Measurements from ENCODE around the gene ALDH4A1. TPM values are rescaled to one million over a fixed set of nuclear protein-coding genes. Genes with fewer than 3 reads are reported as not detected.

Gene ALDH4A1, protein sequence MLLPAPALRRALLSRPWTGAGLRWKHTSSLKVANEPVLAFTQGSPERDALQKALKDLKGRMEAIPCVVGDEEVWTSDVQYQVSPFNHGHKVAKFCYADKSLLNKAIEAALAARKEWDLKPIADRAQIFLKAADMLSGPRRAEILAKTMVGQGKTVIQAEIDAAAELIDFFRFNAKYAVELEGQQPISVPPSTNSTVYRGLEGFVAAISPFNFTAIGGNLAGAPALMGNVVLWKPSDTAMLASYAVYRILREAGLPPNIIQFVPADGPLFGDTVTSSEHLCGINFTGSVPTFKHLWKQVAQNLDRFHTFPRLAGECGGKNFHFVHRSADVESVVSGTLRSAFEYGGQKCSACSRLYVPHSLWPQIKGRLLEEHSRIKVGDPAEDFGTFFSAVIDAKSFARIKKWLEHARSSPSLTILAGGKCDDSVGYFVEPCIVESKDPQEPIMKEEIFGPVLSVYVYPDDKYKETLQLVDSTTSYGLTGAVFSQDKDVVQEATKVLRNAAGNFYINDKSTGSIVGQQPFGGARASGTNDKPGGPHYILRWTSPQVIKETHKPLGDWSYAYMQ
- total RNA-seq, result 1 to 10 TPM; 4.3 to 5.9 TPM

DNA sequence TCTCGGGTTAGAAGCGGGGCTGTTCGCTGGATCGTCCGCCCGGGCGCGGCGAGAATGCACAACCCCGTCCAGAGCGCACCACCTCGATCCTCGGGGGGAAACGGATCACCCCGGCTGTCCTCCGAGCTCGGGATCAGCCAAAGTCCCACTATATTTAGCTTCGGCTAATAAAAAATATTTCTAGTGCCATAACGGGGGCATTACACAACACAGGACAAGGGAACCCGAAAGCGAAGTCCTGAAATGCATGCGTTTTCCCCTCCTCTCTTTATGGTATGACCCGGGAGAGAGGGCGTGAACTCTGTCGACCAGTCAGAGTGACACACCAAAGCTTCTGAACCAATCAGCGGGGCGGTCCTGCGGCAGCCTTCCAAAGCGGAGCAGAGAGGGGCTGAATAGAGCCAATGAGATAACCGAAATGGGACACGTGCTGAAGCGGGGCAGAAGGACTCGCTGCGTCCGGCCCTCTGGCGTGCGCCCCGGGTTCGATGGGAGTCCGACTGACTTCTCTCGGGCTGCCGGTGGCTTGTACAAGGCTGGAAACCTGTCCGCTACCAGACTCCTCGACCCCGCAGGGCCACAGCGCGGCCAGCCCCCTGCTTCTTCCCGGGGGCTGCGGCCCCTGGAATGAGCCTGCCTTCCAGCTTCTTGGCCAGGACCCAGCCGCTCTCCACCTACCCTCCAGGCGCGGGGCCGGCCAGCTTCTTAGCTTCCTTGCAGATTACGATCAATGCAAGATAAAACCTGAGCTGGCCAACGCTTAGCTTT lies at the start of gene ALDH4A1:
Gene ALDH4A1, minus strand, starts transcription at position 33 of the 768 bp plus-strand sequence. Its CDS starts 32 bp downstream, at position 1.
- peak within 1 kb of the TSS; percentile 99 for H3K27ac Mint-ChIP-seq
- DNase-seq, result peak; percentile 98
- POLR2A ChIA-PET, result interaction anchor here (0.7 to 1.0 kb wide), 2 partner anchors 14 to 172 kb away, joined by 3 to 4 read pairs; no protein-coding TSS in a partner anchor
- peaks cover 38% of the 10 kb centered on the region for H3K4me1 Mint-ChIP-seq
- no peaks in the 10 kb centered on the region for H3K36me3 Mint-ChIP-seq (ENCODE audit: low read depth)
- H3K27me3 Mint-ChIP-seq, result no peaks in the 10 kb centered on the region
- CTCF ChIA-PET, result interaction anchor here (0.8 to 1.2 kb wide), 7 partner anchors 11 to 211 kb away, joined by 4 to 7 read pairs (median 4); no protein-coding TSS in a partner anchor
- H3K4me3 Mint-ChIP-seq, result peak within 1 kb of the TSS; percentile 92
- H3K9me3 Mint-ChIP-seq, result no peaks in the 10 kb centered on the region

DNA sequence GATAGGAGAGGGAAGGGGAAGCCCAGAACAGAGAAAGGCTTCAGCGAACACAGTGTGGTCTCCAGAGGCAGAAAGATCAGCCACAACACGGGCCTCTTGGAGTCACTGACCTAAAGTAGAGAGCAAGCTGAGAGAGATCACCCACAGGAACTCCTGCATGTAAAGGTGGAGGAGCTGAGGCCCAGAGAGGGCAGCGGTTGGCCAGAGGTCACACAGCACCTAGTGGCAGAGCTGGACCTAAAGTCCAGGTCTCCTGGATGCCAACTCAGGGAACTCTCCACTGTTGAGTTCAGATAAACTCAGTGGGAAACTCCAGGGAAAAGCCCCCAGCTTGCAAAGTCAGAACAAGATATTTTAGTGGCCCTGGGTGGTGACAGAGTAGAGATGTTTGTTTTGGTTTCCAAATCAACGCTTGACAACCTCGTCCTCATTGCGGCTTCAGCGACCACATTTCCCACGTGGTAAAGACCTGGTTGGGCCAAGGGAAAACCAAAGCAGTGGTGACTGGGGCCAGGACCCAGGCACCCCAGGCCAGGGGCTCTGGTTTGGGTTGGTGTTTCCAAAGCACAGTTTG lies 49.5 kb upstream of the ALDH4A1 start:
- Mint-ChIP-seq H3K4me1 (peaks cover 87% of the 10 kb centered on the region), H3K4me3 (peak overlapping the region; percentile 75)

DNA sequence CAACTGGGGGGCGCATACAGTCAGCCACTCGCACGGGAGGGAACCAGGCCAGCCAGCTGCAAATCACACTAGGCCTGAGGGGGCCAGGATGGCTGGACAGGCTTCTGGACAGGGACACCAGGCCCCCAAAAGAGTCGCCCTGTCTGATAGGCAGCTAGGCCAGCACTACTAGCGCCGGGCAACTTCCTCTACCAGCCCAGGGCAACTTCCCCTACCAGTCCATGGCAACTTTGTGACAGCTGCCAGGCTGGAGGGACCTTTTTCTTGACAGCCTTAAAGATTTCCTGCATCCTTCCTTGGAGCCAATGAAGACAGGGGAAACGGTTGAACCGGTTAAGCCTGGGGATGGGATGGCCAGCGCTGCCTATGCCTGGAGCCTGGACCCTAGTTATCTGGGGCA lies 49.1 kb upstream of the ALDH4A1 start:
- Mint-ChIP-seq H3K4me3 (peak overlapping the region; percentile 75), H3K27ac (peak overlapping the region; percentile 96), H3K4me1 (peaks cover 89% of the 10 kb centered on the region), H3K27me3 (peaks cover 1% of the 10 kb centered on the region), H3K9me3 (no peaks in the 10 kb centered on the region), H3K36me3 (ENCODE audit: low read depth) (peaks cover 21% of the 10 kb centered on the region)
- DNase-seq, result peak; percentile 33
- ChIA-PET CTCF (interaction anchor here (0.8 to 2.9 kb wide), 9 partner anchors 14 to 215 kb away, joined by 3 to 8 read pairs (median 6); no protein-coding TSS in a partner anchor), POLR2A (interaction anchor here (0.7 to 1.5 kb wide), 3 partner anchors 25 to 1244 kb away, joined by 3 to 9 read pairs (median 7); no protein-coding TSS in a partner anchor)

More for the DNA sequence above, 49.5 kb upstream of the ALDH4A1 start:
- DNase-seq, result peak; percentile 92
- ChIA-PET POLR2A (interaction anchor here (1.5 kb wide), 1 partner anchor 25 kb away, joined by 9 read pairs; no protein-coding TSS in a partner anchor), CTCF (interaction anchor here (0.8 to 2.9 kb wide), 5 partner anchors 15 to 45 kb away, joined by 3 to 8 read pairs (median 6); no protein-coding TSS in a partner anchor)
- Mint-ChIP-seq H3K9me3 (no peaks in the 10 kb centered on the region), H3K36me3 (ENCODE audit: low read depth) (peaks cover 21% of the 10 kb centered on the region), H3K27ac (peak overlapping the region; percentile 96), H3K27me3 (peaks cover 1% of the 10 kb centered on the region)

DNA sequence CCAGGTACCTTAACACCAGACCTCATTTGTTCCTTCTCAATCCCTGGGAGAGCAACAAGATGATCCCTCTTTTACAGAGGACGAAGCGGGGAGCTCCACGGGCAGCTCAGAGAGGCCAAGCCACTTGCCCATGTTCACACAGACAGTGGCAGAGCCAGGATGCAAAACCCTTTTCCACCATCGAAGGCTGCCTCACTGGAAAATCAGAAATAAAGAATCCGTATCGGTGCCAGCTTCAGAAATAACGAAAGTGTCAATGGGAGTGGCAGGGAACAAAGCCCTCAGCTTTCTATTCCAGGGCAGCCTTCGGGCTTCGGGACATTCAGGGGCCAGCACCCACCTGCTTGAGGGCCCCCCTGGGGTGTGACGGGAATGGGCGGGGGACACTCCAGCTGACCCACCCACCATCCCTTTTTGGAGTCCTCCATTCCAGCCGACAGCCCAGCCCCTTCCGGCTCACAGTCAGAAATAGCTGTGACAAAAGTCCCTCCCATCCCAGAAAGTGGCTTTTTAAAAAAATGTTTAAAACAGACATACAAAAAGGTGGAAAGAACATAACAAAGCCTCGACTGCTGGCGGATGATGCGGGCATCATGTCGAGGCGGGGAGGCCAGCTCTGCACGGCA lies 48.2 kb upstream of the ALDH4A1 start:
- Mint-ChIP-seq H3K27me3 (peaks cover 1% of the 10 kb centered on the region), H3K9me3 (no peaks in the 10 kb centered on the region), H3K27ac (peak overlapping the region; percentile 96), H3K4me3 (peak overlapping the region; percentile 75), H3K4me1 (peaks cover 95% of the 10 kb centered on the region), H3K36me3 (ENCODE audit: low read depth) (peaks cover 21% of the 10 kb centered on the region)
- peak; percentile 50 for DNase-seq
- CTCF ChIA-PET, result interaction anchor here (0.9 to 2.9 kb wide), 8 partner anchors 13 to 216 kb away, joined by 3 to 8 read pairs (median 6); no protein-coding TSS in a partner anchor
- POLR2A ChIA-PET, result interaction anchor here (0.7 to 1.4 kb wide), 2 partner anchors 24 to 1245 kb away, joined by 3 to 7 read pairs; no protein-coding TSS in a partner anchor

DNA sequence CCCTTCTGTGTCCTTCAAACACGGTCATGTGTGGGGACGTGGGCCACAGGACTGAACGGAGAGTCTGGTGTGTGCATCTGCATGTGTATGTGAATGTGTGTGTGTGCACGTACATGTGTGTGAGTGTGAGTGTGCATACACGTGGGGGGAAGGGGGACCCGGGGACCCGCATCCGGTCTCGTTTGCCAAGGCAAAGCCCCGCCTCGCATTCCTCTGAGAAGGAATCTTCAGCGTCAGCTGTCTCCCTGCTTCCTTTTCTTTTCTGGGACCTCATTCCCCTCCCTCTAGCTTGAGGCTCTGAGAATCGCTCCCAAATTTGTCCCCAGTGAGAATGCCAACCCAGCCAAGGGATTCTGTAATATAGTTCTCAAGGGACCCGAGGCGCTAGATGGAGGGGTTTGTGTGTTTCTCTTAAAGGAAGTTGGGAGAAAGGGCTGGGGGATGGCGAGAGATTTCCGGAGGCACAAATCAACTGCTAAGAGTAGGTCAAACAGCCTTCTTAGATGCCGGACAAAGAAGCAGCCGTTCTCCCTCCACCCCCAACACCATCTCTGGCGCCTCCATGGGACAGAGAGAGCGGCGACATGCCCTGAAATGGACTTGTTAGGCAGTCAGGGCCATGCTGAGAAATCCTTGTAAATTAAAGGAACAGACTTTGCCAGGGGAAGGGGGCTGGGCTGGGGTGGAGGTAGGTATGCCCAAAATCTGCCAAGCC lies 47.5 kb upstream of the ALDH4A1 start:
- CTCF ChIA-PET, result interaction anchor here (0.9 to 2.9 kb wide), 7 partner anchors 12 to 125 kb away, joined by 3 to 8 read pairs (median 6); no protein-coding TSS in a partner anchor
- Mint-ChIP-seq H3K4me1 (peaks cover 96% of the 10 kb centered on the region), H3K27me3 (peaks cover 1% of the 10 kb centered on the region), H3K4me3 (peak overlapping the region; percentile 75), H3K9me3 (no peaks in the 10 kb centered on the region), H3K36me3 (ENCODE audit: low read depth) (peaks cover 18% of the 10 kb centered on the region), H3K27ac (peak overlapping the region; percentile 96)
- DNase-seq, result no peak
- POLR2A ChIA-PET, result interaction anchor here (1.4 kb wide), 1 partner anchor 23 kb away, joined by 7 read pairs; no protein-coding TSS in a partner anchor

DNA sequence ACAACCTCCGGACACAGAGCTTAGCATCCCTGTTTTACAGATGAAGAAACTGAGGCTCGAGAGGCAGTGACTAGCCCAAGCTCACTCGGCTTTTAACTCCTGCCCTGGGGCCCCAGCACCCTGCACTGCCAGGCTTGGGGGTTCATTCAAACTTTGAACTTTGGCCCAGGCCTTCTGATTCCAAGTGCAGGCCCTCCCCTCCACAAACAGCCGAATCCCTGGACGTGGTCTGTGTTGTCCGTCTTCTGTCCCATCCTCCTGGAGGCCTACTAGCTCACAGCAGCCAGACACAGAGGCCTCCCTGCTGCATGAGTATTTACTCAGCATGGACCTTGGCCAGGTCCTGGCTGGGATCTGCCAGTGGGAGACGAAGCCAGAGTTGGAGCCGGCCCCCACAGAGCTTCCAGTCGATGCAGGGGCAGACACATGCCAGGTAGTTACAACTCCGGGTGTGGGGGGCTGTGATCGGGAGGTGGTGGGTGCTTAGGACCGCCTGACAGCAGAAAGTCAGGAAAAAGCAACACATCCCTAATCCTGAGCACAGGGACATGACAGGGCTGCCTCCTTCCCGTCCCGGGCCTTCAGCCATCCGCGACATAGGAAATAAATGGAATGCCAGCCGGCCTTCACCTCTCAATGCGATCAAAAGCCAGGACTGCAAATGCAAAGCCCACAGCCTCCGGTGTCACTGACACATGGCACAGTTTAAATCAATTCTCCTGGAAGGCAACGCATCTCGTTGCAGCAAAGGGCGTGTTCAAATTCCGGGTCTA lies 46.7 kb upstream of the ALDH4A1 start:
- Mint-ChIP-seq H3K36me3 (ENCODE audit: low read depth) (peaks cover 11% of the 10 kb centered on the region), H3K4me1 (peaks cover 93% of the 10 kb centered on the region), H3K27ac (peak overlapping the region; percentile 96), H3K27me3 (no peaks in the 10 kb centered on the region), H3K4me3 (peak overlapping the region; percentile 75), H3K9me3 (no peaks in the 10 kb centered on the region)
- CTCF ChIA-PET, result interaction anchor here (0.6 to 2.9 kb wide), 6 partner anchors 22 to 42 kb away, joined by 3 to 8 read pairs (median 5); no protein-coding TSS in a partner anchor
- DNase-seq, result no peak
- POLR2A ChIA-PET, result interaction anchor here (1.4 kb wide), 1 partner anchor 22 kb away, joined by 5 read pairs; no protein-coding TSS in a partner anchor

DNA sequence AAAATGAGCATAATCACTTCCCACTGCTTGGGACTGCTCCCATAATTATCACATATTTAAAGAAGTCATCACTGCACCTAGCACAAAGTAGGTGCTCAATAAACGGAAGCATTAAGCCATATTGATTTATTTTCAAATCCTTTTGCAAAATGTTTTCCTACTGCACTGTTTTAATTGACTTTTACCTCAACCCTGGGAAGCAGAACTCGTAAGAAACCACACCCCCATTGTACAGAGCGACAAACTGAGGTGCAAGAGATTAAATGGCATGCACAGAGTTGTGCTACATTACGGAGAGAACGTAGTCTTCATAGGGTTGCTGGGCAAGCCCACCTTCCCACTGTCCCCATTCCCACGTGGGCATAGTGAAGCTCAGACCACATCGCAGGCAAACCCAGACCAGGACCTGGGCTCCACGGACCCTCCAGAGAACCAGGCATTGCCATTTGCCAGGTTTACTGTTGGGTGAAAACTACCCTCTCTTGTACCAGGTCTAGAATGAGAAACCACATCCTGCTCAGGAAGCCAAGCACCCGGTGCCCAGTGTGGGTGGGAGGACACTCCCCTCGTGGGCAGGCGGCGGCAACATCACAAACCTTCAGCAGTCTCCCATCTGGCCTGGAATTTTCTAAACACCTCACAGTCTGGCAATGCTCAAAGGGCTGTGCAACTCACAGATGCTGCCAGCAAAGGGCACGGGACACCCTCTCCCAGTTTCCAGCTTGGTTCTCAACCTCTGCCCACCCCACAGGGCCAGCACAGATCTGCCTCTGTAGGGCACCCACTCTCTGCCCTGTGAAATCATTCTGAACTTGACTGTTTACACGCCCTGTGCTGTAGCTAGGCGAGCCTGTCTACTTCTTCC lies 45.9 kb upstream of the ALDH4A1 start:
- peak; percentile 71 for DNase-seq
- POLR2A ChIA-PET, result interaction anchor here (1.4 kb wide), 1 partner anchor 21 kb away, joined by 5 read pairs; no protein-coding TSS in a partner anchor
- Mint-ChIP-seq H3K4me1 (peaks cover 90% of the 10 kb centered on the region), H3K27me3 (no peaks in the 10 kb centered on the region), H3K27ac (peak overlapping the region; percentile 96), H3K4me3 (peak overlapping the region; percentile 75), H3K36me3 (ENCODE audit: low read depth) (peaks cover 7% of the 10 kb centered on the region), H3K9me3 (no peaks in the 10 kb centered on the region)
- CTCF ChIA-PET, result interaction anchor here (0.6 to 1.6 kb wide), 4 partner anchors 21 to 41 kb away, joined by 3 to 6 read pairs (median 4); no protein-coding TSS in a partner anchor

DNA sequence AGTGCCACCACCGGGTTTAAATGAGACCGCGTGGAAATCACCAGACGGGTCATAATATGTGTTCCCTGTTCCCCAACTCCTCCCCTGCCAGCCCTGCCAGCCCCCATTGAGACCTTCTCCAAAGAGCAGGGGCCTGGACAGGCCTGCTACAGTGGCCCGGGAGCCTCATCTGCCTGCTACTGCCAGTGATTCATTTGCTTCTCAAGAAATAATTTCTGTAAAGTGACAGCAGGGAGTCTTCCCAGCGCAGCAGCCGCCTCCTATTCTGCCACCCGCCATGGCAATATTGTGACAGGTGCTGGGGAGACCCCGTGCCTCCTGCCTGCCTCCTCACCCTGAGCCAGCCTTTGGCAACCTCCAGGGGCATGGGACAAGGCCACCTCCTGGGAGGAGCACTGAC lies 45.2 kb upstream of the ALDH4A1 start:
- CTCF ChIA-PET, result interaction anchor here (2.0 kb wide), 1 partner anchor 21 kb away, joined by 10 read pairs; no protein-coding TSS in a partner anchor
- Mint-ChIP-seq H3K27ac (peak overlapping the region; percentile 96), H3K36me3 (ENCODE audit: low read depth) (peaks cover 5% of the 10 kb centered on the region), H3K9me3 (no peaks in the 10 kb centered on the region), H3K4me3 (peak overlapping the region; percentile 75), H3K4me1 (peaks cover 83% of the 10 kb centered on the region), H3K27me3 (no peaks in the 10 kb centered on the region)
- DNase-seq, result no peak
- POLR2A ChIA-PET, result no interaction called here

DNA sequence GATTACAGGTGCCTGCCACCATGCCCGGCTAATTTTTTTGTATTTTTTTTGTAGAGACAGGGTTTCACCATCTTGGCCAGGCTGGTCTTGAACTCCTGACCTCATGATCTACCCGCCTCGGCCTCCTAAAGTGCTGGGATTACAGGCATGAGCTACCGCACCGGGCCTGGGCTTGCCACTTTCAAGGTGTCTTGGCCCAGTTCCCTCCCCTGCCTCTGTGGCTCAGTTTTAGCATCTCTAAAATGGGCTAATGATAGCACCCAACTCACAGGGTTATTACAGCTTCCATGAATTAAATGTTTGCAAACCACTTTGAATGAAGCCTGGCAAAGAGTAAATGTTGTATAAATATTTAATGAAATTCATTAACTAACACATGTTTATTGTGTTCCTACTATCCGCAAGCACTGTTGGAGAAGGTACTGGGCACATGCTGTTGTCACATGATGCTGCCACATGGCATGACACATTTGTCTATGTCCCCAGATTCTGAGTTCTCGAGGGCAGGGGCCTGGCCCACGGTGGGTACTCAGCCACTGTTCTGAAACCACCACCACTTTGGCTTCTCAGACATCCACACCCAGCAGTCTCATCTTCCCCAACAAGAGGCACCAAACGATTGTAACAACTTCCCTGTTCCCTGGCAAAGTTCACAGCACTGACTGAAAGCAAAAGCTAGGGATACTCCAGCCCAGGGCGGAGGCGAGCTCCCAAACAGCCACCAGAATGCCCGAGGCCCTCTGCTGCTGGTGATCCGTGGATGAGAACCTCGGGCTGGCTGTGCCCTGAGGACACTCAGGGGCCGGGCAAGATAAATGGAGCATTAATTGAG lies 44.4 kb upstream of the ALDH4A1 start:
- no peak overlapping the region for H3K4me3 Mint-ChIP-seq
- H3K27me3 Mint-ChIP-seq, result no peaks in the 10 kb centered on the region
- H3K9me3 Mint-ChIP-seq, result no peaks in the 10 kb centered on the region
- peaks cover 75% of the 10 kb centered on the region for H3K4me1 Mint-ChIP-seq
- peak overlapping the region; percentile 66 for H3K27ac Mint-ChIP-seq
- peaks cover 2% of the 10 kb centered on the region for H3K36me3 Mint-ChIP-seq (ENCODE audit: low read depth)
- CTCF ChIA-PET, result interaction anchor here (0.6 to 2.0 kb wide), 2 partner anchors 20 to 146 kb away, joined by 3 to 10 read pairs; no protein-coding TSS in a partner anchor
- DNase-seq, result no peak
- POLR2A ChIA-PET, result interaction anchor here (1.0 kb wide), 1 partner anchor 20 kb away, joined by 3 read pairs; no protein-coding TSS in a partner anchor

All from activated CD4-positive, alpha-beta T cell treated with anti-CD3 and anti-CD28 coated beads, Interleukin-2, amount 10 ng/mL, durations not matched to agents 7 days and 5 days (primary cell).